Breast epithelium (tissue), 3 donors: Measurements from ENCODE around the gene RFC5.
"Not testable (repeated sequence)": the region's sequence is repeated elsewhere in the genome, so short reads cannot be mapped to it uniquely, and the experiment has no call there.

Source experiments
- CTCF ChIP-seq, 3 donors: fragments of 450-650 bp; IDR thresholded peaks; one replicate each; pipeline ENCODE4 v1.5.1; 2016 to 2017; ENCODE audit warnings: antibody characterized with exemption in 3 of 3, mild to moderate bottlenecking in 3 of 3, moderate library complexity in 3 of 3
- POLR2A ChIP-seq: fragments of 450-650 bp; IDR thresholded peaks from one replicate; pipeline ENCODE4 v1.6.1; 2016; ENCODE audit warnings: antibody characterized with exemption, mild to moderate bottlenecking, moderate library complexity
- POLR2AphosphoS5 ChIP-seq, 3 donors: sonication (generic); formaldehyde crosslinking; IDR thresholded peaks; one replicate each; pipeline ENCODE4 v1.6.1; 2017; ENCODE audit warnings: antibody characterized with exemption in 3 of 3

DNA sequence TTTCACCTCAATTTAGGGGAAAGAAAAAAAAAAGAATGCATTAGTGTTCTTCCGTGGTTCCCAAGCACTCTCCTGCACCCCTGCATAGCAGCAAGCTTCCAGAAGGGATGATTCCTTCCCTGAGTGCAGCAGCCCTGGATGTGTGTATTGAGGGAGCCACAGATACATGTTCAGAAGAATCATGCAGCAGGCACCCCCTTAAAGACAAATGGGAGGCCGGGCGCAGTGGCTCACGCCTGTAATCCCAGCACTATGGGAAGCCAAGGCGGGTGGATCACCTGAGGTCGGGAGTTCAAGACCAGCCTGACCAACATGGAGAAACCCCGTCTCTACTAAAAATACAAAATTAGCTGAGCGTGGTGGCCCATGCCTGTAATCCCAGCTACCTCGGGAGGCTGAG, 65.0 kb downstream of the RFC5 start:
- not testable (repeated sequence) for TF ChIP-seq CTCF (IDR thresholded peaks at IDR 0.05); POLR2A; POLR2AphosphoS5 (IDR thresholded peaks at IDR 0.05)
